Left ventricle myocardium superior (tissue), 1 donor: ENCODE data around the gene HS6ST2. TPM values are rescaled to one million over a fixed set of nuclear protein-coding genes. Genes with fewer than 3 reads are reported as not detected.

Experiments
- ATAC-seq: fragments of 200-7000 bp; cut with Tn5 transposase; one replicate; pipeline ENCODE4 v1.9.1; 2020; ENCODE audit warnings: mild to moderate bottlenecking, moderate library complexity
- DNase-seq: peaks from one replicate; pipeline ENCODE4 v3.0.0-alpha.2; 2020
- intact Hi-C: fragments of 100-400 bp; cut with micrococcal nuclease; formaldehyde crosslinking; loops from one replicate; pipeline ENCODE4 v1.11.0; 2022
- total RNA-seq: library from RNA; stranded (reverse); fragmentation: NEBNext Ultra II Directional; extraction: Animal tissue kit (Norgen Biotek cat#: 25700); gene quantifications from one replicate; pipeline ENCODE4 v1.2.1, GENCODE V29; 2021
- donor health status: DM: no; HTN: yes; CAD: no; lungs with severe emphysema.

Gene HS6ST2
- total RNA-seq, 1 donor from 2014 or later, result not detected

DNA sequence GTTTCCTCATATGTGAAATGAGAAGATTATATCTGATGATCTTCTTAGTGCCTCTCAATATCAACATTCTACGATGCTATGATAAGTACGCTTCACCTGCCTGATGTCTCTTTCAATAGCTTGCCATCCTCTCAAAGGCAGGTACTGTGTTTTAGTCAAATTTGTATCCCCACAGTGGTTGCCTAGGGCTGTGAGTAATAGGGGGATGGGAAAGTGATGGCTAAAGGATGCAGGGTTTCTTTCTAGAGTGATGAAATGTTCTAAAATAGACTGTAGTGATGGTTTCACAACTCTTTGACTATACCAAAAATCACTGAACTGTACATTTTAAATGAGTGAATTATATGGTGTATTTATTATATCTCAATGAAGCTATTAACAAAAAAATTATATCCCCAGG, 142.8 kb downstream of the HS6ST2 start:
- DNase-seq (no peak), ATAC-seq (no peak)
- intact Hi-C loops, result no loop called here

GRCh38 chrX:132810964-132811712, 147.3 kb downstream of the HS6ST2 start:
- DNase-seq, result no peak
- intact Hi-C loops, result no loop called here
- no peak for ATAC-seq

GRCh38 chrX:132810488-132810887, 147.9 kb downstream of the HS6ST2 start:
- DNase-seq (no peak), ATAC-seq (no peak)
- intact Hi-C loops, result no loop called here

DNA sequence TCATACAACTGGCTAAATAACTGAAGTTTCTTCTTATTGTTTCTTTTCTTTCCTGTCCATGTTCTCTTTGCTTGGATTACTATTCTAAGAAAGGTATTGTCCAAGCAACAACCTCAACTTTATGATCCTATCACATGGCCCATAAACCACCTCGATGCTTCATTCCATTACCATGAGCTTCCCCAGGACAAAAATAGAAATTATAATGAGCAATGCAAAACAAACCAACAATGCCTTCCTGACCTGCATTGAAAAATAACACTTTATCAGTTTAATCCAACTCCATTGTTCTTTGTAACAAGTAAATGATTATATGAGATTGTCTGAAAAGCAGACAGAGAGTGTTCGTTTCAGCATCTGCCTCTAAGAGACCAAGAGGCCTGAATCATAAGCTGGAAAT, 148.8 kb downstream of the HS6ST2 start:
- no peak for DNase-seq
- intact Hi-C loops, result no loop called here
- ATAC-seq, result no peak

DNA sequence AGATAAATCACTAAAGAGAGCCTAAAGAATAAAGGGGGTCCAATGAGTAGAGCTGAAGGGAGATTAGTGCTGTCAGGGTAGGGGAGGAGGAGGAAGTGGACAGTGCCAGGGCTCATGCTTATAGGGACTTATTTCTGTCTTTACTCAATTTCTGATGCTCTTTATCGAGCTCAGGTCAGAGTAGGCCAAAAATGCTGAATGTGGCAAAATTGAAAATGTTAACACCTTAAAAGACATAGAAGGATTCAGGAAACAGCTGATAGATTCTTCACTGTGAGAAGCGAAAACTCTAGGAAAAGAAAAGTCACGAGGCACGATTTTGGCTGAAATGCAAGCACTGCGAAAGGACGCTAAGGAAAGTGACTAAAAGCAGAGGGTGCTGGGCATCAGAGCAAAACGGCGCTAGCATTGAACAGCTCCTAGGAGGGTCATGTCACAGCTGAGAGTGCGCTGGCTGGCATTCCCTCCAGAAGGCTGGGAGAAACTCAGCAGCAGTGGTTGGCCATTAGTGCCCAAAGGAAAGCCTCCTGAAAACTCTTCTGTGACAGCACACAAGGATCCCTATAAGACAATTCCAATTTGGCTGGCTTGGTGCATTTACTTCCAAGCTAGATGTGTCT, 150.9 kb downstream of the HS6ST2 start:
- DNase-seq, result no peak
- intact Hi-C loops, result no loop called here
- ATAC-seq, result no peak

DNA sequence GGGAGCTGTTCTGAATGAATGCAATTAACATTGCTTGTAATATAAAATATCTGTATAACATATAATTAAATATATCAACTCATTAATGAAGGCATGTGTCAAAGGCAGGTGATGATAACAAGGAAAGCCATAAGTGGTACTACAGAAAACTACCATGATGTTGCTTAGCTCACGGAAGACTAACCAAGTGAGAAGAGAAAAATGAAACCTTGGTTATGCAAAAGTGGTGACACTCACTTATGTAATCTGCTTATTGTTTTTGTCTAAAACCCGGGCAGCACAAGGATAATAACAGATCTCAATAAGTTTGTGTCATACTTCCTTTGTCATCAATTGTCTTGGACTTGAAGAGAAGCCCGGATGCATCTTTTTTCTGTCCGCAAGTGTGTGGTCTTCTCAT, 156.4 kb downstream of the HS6ST2 start:
- DNase-seq (no peak), ATAC-seq (no peak)

GRCh38 chrX:132795181-132795580, 163.2 kb downstream of the HS6ST2 start:
- ATAC-seq (no peak), DNase-seq (no peak)
- intact Hi-C loops, result no loop called here

More for the DNA sequence above, 156.4 kb downstream of the HS6ST2 start:
- intact Hi-C loops, result no loop called here

DNA sequence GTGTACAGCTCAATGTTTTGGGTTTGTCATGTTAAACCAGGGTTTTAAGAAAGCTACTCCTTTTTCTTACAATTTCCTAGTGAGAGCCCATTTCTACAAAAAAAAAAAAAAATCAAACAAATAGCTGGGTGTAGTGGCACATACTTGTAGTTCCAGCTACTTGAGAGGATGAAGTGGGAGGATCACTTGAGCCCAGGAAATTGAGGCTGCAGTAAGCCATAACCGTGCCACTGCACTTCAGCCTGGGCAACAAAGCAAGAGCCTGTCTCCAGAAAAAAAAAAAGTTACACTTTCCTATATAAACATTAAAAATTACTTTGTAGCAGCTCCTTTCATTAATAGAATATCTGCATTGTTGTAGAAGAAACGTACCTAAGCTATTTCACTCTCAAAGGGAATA, 166.7 kb downstream of the HS6ST2 start:
- ATAC-seq (no peak), DNase-seq (no peak)
- intact Hi-C loops, result no loop called here

- intact Hi-C loops, result no loop called here
- no peak for ATAC-seq
- DNase-seq, result no peak
These were observed 168.1 kb downstream of the HS6ST2 start for GRCh38 chrX:132790329-132790728.

DNA sequence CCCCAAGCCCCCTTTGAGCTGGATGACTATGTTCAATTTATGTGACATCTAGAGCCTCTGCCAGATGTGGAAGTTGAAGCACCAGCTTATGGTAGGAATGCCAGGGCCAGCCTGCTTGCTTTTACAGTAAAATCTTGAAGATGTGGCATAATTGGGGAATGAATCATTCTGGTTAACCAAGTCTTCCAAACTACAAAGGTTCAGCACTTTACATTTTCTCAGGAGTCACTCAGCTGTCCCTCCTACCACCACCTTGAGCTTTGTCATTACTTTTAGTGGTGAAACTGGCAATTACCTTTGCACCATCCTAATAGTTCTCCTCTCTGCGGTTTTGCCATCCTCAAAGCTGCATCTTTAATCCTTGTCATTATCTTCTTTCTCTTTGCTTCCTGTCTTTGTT, 172.2 kb downstream of the HS6ST2 start:
- no peak for DNase-seq
- ATAC-seq, result no peak
- intact Hi-C loops, result no loop called here

GRCh38 chrX:132778917-132779316, 179.5 kb downstream of the HS6ST2 start:
- ATAC-seq, result no peak
- DNase-seq, result no peak
- intact Hi-C loops, result no loop called here

DNA sequence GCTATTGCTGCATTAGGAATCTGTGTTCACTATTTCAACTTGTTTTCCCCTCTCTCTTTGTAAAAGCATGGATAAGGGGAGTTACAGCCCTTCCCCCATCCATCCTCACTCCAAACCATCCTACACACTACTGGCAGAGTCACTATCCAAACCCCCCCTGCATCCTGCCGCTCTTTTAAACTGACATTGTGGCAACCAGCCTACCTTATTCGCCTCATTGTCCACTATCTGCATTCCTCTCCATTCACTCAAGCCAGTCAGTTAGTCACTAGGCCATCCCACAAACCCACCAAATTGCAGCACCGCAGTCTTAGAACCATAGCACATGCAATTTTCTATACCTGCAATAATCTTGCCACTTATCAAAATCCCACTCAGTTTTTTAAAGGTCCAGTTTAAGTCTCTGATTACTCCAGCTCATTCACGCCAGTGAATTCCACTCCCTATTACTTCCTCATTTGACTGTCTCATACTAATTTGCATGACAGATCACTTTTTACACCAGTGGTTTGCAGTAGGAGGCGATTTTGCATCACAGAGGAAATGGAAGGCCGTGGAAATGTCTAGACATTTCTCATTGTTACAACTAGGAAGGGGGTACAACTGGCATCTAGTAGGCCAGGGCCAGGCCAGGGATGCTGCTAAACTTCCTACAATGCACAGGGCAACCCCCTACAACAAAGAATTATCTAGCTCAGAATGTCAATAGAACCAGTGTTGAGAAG, 181.8 kb downstream of the HS6ST2 start:
- no peak for ATAC-seq
- intact Hi-C loops, result no loop called here

GRCh38 chrX:132775263-132775823, 183.1 kb downstream of the HS6ST2 start:
- intact Hi-C loops, result no loop called here
- no peak for DNase-seq
- no peak for ATAC-seq

More for the DNA sequence above, 181.8 kb downstream of the HS6ST2 start:
- no peak for DNase-seq

DNA sequence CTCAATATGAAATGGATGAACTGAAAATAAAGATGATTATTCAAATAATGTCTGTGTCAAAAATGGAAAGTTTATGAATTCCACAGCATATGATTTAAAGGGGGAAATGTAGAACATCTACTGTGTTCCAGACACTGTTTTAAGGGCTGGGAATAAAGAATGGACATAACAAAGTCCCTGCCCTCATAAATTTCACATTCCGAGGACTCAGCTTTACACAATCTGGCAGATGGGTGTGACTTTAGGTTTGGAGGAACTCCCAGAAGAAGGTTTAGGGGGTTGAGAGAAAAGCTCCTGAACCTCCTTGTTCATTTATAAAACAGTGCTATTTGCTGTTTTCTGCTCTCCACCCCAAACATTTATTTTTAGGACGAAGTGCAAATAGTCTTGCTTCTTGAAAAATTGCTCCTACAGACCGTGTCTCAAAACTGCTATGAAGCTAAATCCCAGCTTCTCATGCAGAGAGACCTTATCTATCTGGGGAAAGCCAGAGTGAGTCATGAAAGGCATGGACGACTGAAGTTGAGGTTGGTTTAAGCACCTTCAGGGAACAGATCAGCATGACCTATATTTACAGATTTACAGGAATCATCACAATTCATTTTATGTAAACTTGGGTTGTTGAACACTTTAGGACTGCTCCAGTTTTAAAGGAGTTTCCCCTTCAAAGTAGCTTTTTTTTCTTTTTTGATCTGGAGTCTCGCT, 184.3 kb downstream of the HS6ST2 start:
- ATAC-seq (no peak), DNase-seq (no peak)
- intact Hi-C loops, result no loop called here

- DNase-seq (no peak), ATAC-seq (no peak)
- intact Hi-C loops, result no loop called here
These were observed 188.8 kb downstream of the HS6ST2 start for GRCh38 chrX:132769609-132770008.

GRCh38 chrX:132766452-132766851, 192.0 kb downstream of the HS6ST2 start:
- intact Hi-C loops, result no loop called here
- ATAC-seq (no peak), DNase-seq (no peak)

- intact Hi-C loops, result no loop called here
- DNase-seq (no peak), ATAC-seq (no peak)
These were observed 194.9 kb downstream of the HS6ST2 start for GRCh38 chrX:132763528-132763927.

- ATAC-seq (no peak), DNase-seq (no peak)
- intact Hi-C loops, result no loop called here
These were observed 199.7 kb downstream of the HS6ST2 start for GRCh38 chrX:132758759-132759158.

DNA sequence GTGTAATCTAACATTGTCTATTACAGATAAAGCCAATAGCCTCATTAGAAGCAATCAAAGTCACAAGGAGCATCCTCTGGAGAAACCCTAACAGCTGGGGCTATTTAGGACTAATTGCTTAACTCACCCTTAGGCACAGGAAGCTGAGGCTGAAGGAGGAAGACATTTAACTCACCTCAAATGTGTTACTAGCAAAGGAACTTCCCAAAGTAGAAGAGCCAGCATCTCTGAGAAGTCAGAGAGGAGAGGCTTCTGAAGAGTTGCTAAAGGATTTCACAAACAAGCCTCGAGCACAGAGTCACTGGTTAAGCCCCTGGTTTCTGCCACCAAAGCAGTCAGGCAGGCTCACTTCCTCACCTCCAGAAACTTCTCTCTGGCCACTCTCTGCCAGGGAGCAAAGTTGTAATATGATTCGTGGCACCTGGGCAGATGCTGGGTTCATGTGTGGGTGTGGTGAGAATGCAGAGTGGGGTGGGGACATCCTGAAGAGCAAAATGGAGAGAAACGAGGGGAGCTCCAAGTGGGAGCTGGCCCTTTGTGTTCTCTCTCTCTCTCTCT, 201.3 kb downstream of the HS6ST2 start:
- ATAC-seq, result no peak
- intact Hi-C loops, result no loop called here
- DNase-seq, result no peak
